ENCODE measurements around the gene SPDYE2. TPM values are rescaled to one million over a fixed set of nuclear protein-coding genes. Genes with fewer than 3 reads are reported as not detected.
"Not testable (repeated sequence)": the region's sequence is repeated elsewhere in the genome, so short reads cannot be mapped to it uniquely, and the experiment has no call there.

The SPDYE2 gene
- total and polyA plus RNA-seq, 2 donors, result 0.05 TPM

- WGBS, result over 99% methylated on average over 2 of the region's 2 CpGs
- not testable (repeated sequence) for H3K4me1 ChIP-seq (ENCODE audit: control insufficient read depth in 2 of 2, insufficient read depth in 2 of 2, low read length in 2 of 2); H3K9me3 ChIP-seq (ENCODE audit: control insufficient read depth in 2 of 2, insufficient read depth in 1 of 2, low read length in 1 of 2); H3K4me3 ChIP-seq (ENCODE audit: low read length in 2 of 2); H3K36me3 ChIP-seq (ENCODE audit: control insufficient read depth in 2 of 2, insufficient read depth in 2 of 2, low read length in 1 of 2); H3K27ac ChIP-seq (ENCODE audit: low read depth in 1 of 2, low read length in 1 of 2); H3K27me3 ChIP-seq (ENCODE audit: control insufficient read depth in 2 of 2, insufficient read depth in 1 of 2, low read length in 1 of 2); DNase-seq (ENCODE audit: low read depth in 6 of 9, low spot score in 9 of 9)
Measured at GRCh38 chr7:102532127-102532526, 18.9 kb upstream of the SPDYE2 start.

GRCh38 chr7:102535062-102535615 lies 15.9 kb upstream of the SPDYE2 start:
- H3K27me3 ChIP-seq (ENCODE audit: control insufficient read depth in 2 of 2, insufficient read depth in 1 of 2, low read length in 1 of 2); DNase-seq (ENCODE audit: low read depth in 6 of 9, low spot score in 9 of 9); H3K4me3 ChIP-seq (ENCODE audit: low read length in 2 of 2); H3K36me3 ChIP-seq (ENCODE audit: control insufficient read depth in 2 of 2, insufficient read depth in 2 of 2, low read length in 1 of 2); H3K27ac ChIP-seq (ENCODE audit: low read depth in 1 of 2, low read length in 1 of 2); H3K4me1 ChIP-seq (ENCODE audit: control insufficient read depth in 2 of 2, insufficient read depth in 2 of 2, low read length in 2 of 2); H3K9me3 ChIP-seq (ENCODE audit: control insufficient read depth in 2 of 2, insufficient read depth in 1 of 2, low read length in 1 of 2): not testable (repeated sequence)
- 56% methylated on average over 4 of the region's 8 CpGs for WGBS

- H3K9me3 ChIP-seq (ENCODE audit: control insufficient read depth in 2 of 2, insufficient read depth in 1 of 2, low read length in 1 of 2); DNase-seq (ENCODE audit: low read depth in 6 of 9, low spot score in 9 of 9); H3K27ac ChIP-seq (ENCODE audit: low read depth in 1 of 2, low read length in 1 of 2); H3K36me3 ChIP-seq (ENCODE audit: control insufficient read depth in 2 of 2, insufficient read depth in 2 of 2, low read length in 1 of 2); H3K4me3 ChIP-seq (ENCODE audit: low read length in 2 of 2); H3K4me1 ChIP-seq (ENCODE audit: control insufficient read depth in 2 of 2, insufficient read depth in 2 of 2, low read length in 2 of 2); H3K27me3 ChIP-seq (ENCODE audit: control insufficient read depth in 2 of 2, insufficient read depth in 1 of 2, low read length in 1 of 2): not testable (repeated sequence)
- WGBS, result 95% methylated on average over 4 of the region's 6 CpGs
Measured at GRCh38 chr7:102540604-102541003, 10.4 kb upstream of the SPDYE2 start.

GRCh38 chr7:102542083-102542482 lies 8.9 kb upstream of the SPDYE2 start:
- H3K4me1 ChIP-seq (ENCODE audit: control insufficient read depth in 2 of 2, insufficient read depth in 2 of 2, low read length in 2 of 2); H3K4me3 ChIP-seq (ENCODE audit: low read length in 2 of 2); H3K27ac ChIP-seq (ENCODE audit: low read depth in 1 of 2, low read length in 1 of 2); DNase-seq (ENCODE audit: low read depth in 6 of 9, low spot score in 9 of 9); H3K36me3 ChIP-seq (ENCODE audit: control insufficient read depth in 2 of 2, insufficient read depth in 2 of 2, low read length in 1 of 2); H3K27me3 ChIP-seq (ENCODE audit: control insufficient read depth in 2 of 2, insufficient read depth in 1 of 2, low read length in 1 of 2); H3K9me3 ChIP-seq (ENCODE audit: control insufficient read depth in 2 of 2, insufficient read depth in 1 of 2, low read length in 1 of 2): not testable (repeated sequence)
- 98% methylated on average over 4 of the region's 8 CpGs for WGBS

- H3K4me1 ChIP-seq (ENCODE audit: control insufficient read depth in 2 of 2, insufficient read depth in 2 of 2, low read length in 2 of 2); DNase-seq (ENCODE audit: low read depth in 6 of 9, low spot score in 9 of 9): not testable (repeated sequence)
- WGBS, result 92% methylated on average over 7 of the region's 11 CpGs
Measured at GRCh38 chr7:102542771-102543170, 8.3 kb upstream of the SPDYE2 start.

GRCh38 chr7:102543596-102543995 lies 7.4 kb upstream of the SPDYE2 start, which contains the start of gene UPK3BL2:
UPK3BL2 (minus strand) TSS chr7:102543696; CDS start chr7:102543636, 60 bp downstream.
- not testable (repeated sequence) for H3K36me3 ChIP-seq (ENCODE audit: control insufficient read depth in 2 of 2, insufficient read depth in 2 of 2, low read length in 1 of 2); DNase-seq (ENCODE audit: low read depth in 6 of 9, low spot score in 9 of 9); H3K9me3 ChIP-seq (ENCODE audit: control insufficient read depth in 2 of 2, insufficient read depth in 1 of 2, low read length in 1 of 2); H3K27ac ChIP-seq (ENCODE audit: low read depth in 1 of 2, low read length in 1 of 2); H3K4me3 ChIP-seq (ENCODE audit: low read length in 2 of 2); H3K4me1 ChIP-seq (ENCODE audit: control insufficient read depth in 2 of 2, insufficient read depth in 2 of 2, low read length in 2 of 2); H3K27me3 ChIP-seq (ENCODE audit: control insufficient read depth in 2 of 2, insufficient read depth in 1 of 2, low read length in 1 of 2)
- WGBS, result no CpG with 5 or more reads among the region's 8 CpGs

More at GRCh38 chr7:102542771-102543170, 8.3 kb upstream of the SPDYE2 start:
- H3K27me3 ChIP-seq (ENCODE audit: control insufficient read depth in 2 of 2, insufficient read depth in 1 of 2, low read length in 1 of 2); H3K9me3 ChIP-seq (ENCODE audit: control insufficient read depth in 2 of 2, insufficient read depth in 1 of 2, low read length in 1 of 2); H3K36me3 ChIP-seq (ENCODE audit: control insufficient read depth in 2 of 2, insufficient read depth in 2 of 2, low read length in 1 of 2); H3K4me3 ChIP-seq (ENCODE audit: low read length in 2 of 2); H3K27ac ChIP-seq (ENCODE audit: low read depth in 1 of 2, low read length in 1 of 2): not testable (repeated sequence)

- DNase-seq (ENCODE audit: low read depth in 6 of 9, low spot score in 9 of 9); H3K4me1 ChIP-seq (ENCODE audit: control insufficient read depth in 2 of 2, insufficient read depth in 2 of 2, low read length in 2 of 2); H3K9me3 ChIP-seq (ENCODE audit: control insufficient read depth in 2 of 2, insufficient read depth in 1 of 2, low read length in 1 of 2); H3K36me3 ChIP-seq (ENCODE audit: control insufficient read depth in 2 of 2, insufficient read depth in 2 of 2, low read length in 1 of 2); H3K27ac ChIP-seq (ENCODE audit: low read depth in 1 of 2, low read length in 1 of 2); H3K4me3 ChIP-seq (ENCODE audit: low read length in 2 of 2); H3K27me3 ChIP-seq (ENCODE audit: control insufficient read depth in 2 of 2, insufficient read depth in 1 of 2, low read length in 1 of 2): not testable (repeated sequence)
- no CpG with 5 or more reads among the region's 1 CpG for WGBS
Measured at GRCh38 chr7:102544372-102544771, 6.7 kb upstream of the SPDYE2 start.

GRCh38 chr7:102545288-102545687 lies 5.7 kb upstream of the SPDYE2 start:
- H3K27me3 ChIP-seq (ENCODE audit: control insufficient read depth in 2 of 2, insufficient read depth in 1 of 2, low read length in 1 of 2); H3K4me1 ChIP-seq (ENCODE audit: control insufficient read depth in 2 of 2, insufficient read depth in 2 of 2, low read length in 2 of 2); H3K27ac ChIP-seq (ENCODE audit: low read depth in 1 of 2, low read length in 1 of 2); H3K9me3 ChIP-seq (ENCODE audit: control insufficient read depth in 2 of 2, insufficient read depth in 1 of 2, low read length in 1 of 2); H3K36me3 ChIP-seq (ENCODE audit: control insufficient read depth in 2 of 2, insufficient read depth in 2 of 2, low read length in 1 of 2); DNase-seq (ENCODE audit: low read depth in 6 of 9, low spot score in 9 of 9); H3K4me3 ChIP-seq (ENCODE audit: low read length in 2 of 2): not testable (repeated sequence)
- 97% methylated on average over 8 of the region's 12 CpGs for WGBS

- 94% methylated on average over 2 of the region's 6 CpGs for WGBS
- not testable (repeated sequence) for H3K27me3 ChIP-seq (ENCODE audit: control insufficient read depth in 2 of 2, insufficient read depth in 1 of 2, low read length in 1 of 2); H3K27ac ChIP-seq (ENCODE audit: low read depth in 1 of 2, low read length in 1 of 2); H3K9me3 ChIP-seq (ENCODE audit: control insufficient read depth in 2 of 2, insufficient read depth in 1 of 2, low read length in 1 of 2); H3K4me3 ChIP-seq (ENCODE audit: low read length in 2 of 2); DNase-seq (ENCODE audit: low read depth in 6 of 9, low spot score in 9 of 9); H3K4me1 ChIP-seq (ENCODE audit: control insufficient read depth in 2 of 2, insufficient read depth in 2 of 2, low read length in 2 of 2); H3K36me3 ChIP-seq (ENCODE audit: control insufficient read depth in 2 of 2, insufficient read depth in 2 of 2, low read length in 1 of 2)
Measured at GRCh38 chr7:102546353-102546752, 4.7 kb upstream of the SPDYE2 start.

GRCh38 chr7:102568620-102569019 lies 17.6 kb downstream of the SPDYE2 start:
- not testable (repeated sequence) for H3K4me1 ChIP-seq (ENCODE audit: control insufficient read depth in 2 of 2, insufficient read depth in 2 of 2, low read length in 2 of 2); H3K27ac ChIP-seq (ENCODE audit: low read depth in 1 of 2, low read length in 1 of 2); H3K9me3 ChIP-seq (ENCODE audit: control insufficient read depth in 2 of 2, insufficient read depth in 1 of 2, low read length in 1 of 2); H3K27me3 ChIP-seq (ENCODE audit: control insufficient read depth in 2 of 2, insufficient read depth in 1 of 2, low read length in 1 of 2); H3K4me3 ChIP-seq (ENCODE audit: low read length in 2 of 2); DNase-seq (ENCODE audit: low read depth in 6 of 9, low spot score in 9 of 9); H3K36me3 ChIP-seq (ENCODE audit: control insufficient read depth in 2 of 2, insufficient read depth in 2 of 2, low read length in 1 of 2)
- WGBS, result 96% methylated on average over 4 of the region's 11 CpGs
